GM19099 (cell line): ENCODE measurements around the gene AGAP1.

ENCODE experiments used
- POLR2A ChIP-seq: IDR thresholded peaks from 3 replicates; pipeline ENCODE4 v1.6.1; 2011; ENCODE audit warnings: low read depth; ENCODE audit not compliant: insufficient read length; ENCODE audit errors: extremely low read depth

The AGAP1 gene

DNA sequence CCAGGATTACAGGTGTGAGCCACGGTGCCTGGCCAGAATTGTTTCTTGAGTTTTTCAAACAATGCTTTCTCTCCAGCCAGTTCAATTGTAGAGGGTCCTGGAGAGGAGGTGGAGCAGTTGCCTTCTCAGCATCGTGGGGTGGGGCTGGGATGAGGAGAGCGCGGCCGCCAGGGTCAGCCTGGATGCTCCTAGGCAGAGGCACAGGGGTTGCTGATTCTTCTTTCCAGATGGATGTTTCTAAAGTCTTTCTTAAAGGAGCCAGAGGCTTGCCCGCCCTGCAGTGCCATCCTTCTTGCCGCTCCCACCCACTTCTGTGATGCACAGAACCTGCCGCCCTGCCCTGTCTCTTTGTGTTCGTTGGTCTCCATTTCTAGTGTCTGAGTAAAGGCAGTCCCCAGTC is 61.1 kb downstream of the AGAP1 start:
- TF ChIP-seq POLR2A, result no peak

GRCh38 chr2:235555371-235555770 is 61.5 kb downstream of the AGAP1 start:
- no peak for TF ChIP-seq POLR2A

- TF ChIP-seq POLR2A, result no peak
Measured at GRCh38 chr2:235556086-235556485, 62.2 kb downstream of the AGAP1 start.

- no peak for TF ChIP-seq POLR2A
Measured at GRCh38 chr2:235556901-235557300, 63.1 kb downstream of the AGAP1 start.

- no peak for TF ChIP-seq POLR2A
Measured at GRCh38 chr2:235557903-235558302, 64.1 kb downstream of the AGAP1 start.

DNA sequence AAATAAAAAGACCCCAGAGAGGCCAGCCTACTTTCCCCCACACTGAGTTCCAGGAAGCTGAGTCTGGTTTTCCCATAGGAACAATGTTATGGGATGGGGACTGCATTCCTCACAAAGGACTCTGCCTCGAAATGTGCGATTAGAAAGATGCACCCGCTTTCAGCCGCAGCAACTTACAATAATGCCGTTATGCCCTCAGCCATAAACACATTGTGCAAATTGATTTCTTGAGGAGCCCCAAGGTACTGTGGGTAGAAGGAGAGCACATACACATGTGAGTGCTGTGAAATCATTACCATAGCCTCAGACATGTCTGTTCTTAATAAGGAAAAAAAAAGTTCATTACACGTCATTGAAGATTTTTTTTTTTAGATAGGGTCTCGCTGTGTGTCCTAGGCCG is 64.7 kb downstream of the AGAP1 start:
- TF ChIP-seq POLR2A, result no peak

DNA sequence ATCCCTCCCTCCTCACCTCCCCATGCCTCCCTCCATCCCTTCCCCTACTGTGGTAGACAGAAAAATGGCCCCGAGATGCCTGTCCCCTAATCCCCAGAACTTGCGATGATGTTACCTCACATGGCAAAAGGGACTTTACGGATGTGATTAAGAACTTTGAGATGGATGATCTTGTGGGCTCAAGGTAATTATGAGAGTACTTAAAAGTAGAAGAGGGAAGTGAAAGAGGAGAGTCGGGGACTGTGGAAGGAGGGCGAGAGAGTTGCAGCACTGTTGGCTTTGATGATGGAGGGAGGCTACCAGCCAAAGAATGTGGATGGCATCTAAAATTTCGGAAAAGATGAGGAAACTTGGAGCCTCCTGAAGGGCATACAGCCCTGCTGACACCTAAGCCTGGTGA is 66.5 kb downstream of the AGAP1 start:
- no peak for TF ChIP-seq POLR2A

DNA sequence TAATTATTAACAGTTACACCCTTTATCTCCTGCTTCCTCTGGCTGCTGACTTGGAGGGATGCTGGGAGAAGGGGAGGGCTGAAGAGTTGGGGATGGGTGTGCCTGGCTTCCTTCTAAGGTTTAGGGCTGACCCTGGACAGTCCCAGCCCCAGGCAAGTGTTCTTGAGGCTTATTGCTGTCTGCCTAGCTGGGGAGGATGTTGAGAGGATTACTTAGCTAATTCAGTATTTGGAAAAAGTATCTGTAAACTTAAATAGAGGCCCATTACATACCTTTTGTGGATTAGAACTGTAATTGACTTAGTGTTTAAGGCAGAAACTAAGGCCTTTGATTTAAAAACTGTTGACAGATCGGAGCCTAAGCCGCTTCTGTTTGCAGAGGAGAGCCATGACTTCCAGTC is 67.6 kb downstream of the AGAP1 start:
- no peak for TF ChIP-seq POLR2A

GRCh38 chr2:235562065-235562747 is 68.4 kb downstream of the AGAP1 start:
- no peak for TF ChIP-seq POLR2A

GRCh38 chr2:235563056-235563910 is 69.4 kb downstream of the AGAP1 start:
- TF ChIP-seq POLR2A, result no peak

GRCh38 chr2:235564066-235564465 is 70.2 kb downstream of the AGAP1 start:
- no peak for TF ChIP-seq POLR2A

DNA sequence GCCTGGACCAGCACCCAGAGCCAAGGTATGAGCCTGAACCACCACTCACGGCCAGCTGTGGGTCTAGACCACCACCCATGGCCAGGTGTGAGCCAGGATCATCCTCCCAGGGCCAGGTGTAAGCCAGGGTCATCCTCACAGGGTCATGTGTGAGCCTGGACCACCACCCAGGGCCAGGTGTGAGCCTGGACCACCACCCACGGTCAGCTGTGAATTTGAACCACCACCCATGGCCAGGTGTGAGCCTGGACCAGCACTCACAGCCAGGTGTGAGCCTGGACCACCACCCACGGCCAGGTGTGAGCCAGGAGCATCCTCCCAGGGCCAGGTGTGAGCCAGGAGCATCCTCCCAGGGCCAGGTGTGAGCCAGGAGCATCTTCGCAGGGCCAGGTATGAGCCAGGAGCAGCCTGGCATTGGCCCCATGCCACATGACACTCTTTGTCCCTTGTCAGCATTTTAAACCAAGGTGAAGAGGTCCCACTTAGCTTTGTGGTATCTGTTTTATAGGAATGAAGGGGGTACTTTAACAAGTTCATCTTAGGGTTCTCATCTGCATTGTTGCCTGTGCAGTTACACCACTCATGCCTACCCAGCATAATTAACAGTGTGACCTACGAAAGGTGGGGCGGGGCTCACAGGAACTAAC is 71.2 kb downstream of the AGAP1 start:
- no peak for TF ChIP-seq POLR2A

DNA sequence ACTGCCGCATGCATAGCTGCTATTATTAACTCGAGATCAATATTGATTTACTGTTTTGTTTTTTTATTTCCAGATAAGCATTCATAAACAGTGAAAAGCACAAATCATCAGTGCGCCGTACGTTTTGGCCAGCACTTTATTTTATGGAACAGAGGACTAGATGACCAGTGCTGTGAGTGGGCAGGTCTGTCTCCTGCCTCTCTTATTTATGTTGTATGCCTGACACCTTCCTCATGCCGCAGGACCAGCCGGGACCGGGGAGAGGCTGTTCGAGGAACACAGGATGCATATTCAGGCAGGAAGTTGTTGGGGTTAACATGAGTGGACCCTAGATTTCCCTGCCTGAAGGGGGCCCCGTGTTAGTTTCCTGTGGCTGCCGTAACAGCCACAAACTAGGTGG is 72.6 kb downstream of the AGAP1 start:
- no peak for TF ChIP-seq POLR2A

GRCh38 chr2:235566931-235567495 is 73.2 kb downstream of the AGAP1 start:
- TF ChIP-seq POLR2A, result no peak

GRCh38 chr2:235567842-235568241 is 74.0 kb downstream of the AGAP1 start:
- TF ChIP-seq POLR2A, result no peak
